ENCODE measurements around the gene PGAM2.

Gene PGAM2

DNA sequence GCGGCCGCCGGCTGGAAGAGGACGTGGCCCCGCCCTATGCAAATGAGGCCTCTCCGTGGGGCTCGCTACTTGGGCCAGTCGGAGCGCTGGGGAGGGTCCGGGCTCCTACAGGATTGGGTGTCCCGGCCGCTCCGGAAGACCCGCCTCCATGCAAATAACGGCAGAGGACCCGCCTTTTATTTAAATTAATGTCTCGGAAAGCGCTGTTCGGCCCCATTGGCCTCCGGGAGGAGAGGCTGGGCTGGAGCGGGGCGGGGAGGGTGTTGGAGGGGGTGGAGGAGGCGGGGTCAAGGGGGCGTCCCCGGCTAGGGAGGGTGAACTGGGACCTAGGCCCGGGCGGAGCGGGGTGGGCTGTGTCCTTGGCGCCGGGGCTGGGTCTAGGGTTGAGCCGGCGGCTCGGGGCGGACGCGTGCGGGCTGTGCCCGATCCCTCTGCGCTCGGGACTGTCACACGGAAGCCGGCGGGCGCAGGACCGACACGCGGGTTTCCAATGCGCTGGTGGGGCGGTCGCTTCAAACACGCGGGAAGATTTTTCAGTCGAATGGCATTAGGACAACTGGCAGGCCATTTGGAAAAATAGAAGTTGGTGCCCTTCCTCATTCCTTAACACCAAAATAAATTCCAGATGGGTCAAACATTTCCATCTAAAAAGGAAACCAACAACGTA is 17.3 kb upstream of the PGAM2 start:
- peak; percentile 99 for DNase-seq

GRCh38 chr7:44081266-44081748 is 15.9 kb upstream of the PGAM2 start:
- DNase-seq = peak; percentile 38

DNA sequence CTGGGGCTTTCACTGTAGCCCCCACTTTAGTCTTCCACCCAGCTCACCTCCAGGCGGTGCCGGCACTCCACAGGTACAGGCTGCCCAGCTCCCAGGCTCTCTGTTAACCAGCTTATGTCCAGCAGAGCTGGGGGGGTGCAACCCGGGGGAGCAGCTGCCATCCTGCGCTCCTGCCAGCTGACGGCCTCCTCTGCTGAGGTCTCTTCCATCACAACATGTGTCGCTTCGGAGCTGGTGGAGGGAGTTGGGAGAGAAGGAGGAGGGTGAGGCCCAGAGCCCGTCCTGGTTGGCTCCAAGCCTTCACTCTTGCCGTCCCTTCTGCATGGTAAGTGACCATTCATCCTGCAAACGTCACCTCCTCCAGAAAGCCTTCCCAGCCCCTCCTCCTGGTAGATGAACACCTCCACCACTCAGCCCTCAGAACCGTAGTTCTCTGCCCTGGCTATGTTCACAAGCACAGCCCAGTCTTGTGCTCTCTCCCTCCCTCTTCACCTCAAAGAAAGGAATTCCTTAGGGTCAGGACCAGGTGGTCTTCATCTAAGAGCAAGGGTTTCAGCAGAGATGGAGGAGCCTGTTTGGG is 15.4 kb upstream of the PGAM2 start:
- DNase-seq = no peak

DNA sequence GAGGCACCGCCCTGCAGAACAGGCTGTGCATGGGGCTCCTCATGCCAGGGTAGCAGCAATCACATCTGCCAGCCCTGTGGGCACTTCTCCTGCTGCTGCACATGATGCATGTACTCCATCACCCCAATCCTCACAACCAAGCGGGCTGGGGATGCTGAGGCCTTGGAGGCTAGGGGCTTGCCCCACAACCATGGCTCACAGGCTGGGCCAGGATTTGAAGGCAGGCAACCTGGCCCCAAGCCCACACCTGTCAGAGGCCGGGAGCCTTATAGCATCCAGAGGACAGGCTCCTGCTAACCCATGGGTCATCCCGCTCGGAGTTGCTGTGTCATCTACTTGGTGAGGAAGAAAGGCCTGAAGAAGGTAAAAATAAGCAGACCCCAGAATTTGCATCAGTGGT is 14.8 kb upstream of the PGAM2 start:
- DNase-seq = no peak

DNA sequence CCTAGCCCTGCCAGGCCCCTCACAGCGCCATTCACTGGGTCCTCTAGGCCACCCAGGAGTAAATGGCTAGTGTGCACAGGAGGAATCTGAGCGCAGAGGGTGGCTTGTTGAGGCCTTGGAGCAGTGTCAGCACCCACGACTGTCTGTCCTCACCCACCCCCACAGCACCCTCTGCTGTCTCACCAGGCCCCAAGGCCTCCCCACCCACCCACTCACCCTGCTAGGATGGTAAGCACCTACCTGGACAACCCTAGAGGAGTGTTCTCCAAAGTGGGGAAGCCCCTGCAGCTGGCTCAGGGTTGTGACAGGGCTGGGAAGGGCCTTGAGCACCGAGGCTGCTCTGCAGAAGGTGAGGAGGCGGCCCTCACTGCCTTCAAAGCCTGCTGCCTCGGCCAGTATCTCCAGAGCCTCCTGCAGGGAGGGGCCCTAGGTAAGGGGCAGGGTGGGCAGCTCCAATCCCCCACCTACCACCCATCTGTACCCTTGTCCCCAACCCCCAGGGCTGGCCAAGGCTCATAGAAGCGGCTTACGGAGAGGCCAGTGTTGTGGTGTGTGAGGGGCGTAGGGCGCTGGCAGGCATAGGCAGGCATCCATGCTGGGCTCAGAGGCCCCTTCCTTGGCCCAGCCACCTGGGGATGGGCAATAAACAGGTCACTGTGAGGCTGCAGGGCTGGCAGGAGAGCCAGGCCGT is 14.1 kb upstream of the PGAM2 start:
- DNase-seq = no peak

DNA sequence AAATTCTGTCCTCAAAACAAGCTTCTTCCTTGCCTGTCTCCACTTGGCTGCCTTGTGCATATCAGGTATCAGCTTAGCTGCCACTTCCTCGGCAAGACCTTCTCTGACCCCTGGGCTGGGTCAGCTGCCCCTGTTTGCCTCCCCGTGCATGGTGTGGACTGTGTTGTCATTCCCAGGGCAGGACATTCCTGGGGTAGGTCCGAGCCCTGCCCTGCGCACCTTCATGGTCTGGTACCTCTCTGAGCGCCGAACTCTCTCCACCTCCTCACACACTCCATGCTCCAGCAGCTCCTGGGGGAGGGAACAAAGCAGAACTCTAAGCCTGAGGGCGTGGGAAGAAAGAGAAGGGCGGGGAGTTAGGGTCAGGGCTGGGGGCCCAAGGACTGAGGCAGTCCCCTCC is 13.2 kb upstream of the PGAM2 start:
- no peak for DNase-seq

- DNase-seq = no peak
Measured at GRCh38 chr7:44077681-44078091, 12.3 kb upstream of the PGAM2 start.

DNA sequence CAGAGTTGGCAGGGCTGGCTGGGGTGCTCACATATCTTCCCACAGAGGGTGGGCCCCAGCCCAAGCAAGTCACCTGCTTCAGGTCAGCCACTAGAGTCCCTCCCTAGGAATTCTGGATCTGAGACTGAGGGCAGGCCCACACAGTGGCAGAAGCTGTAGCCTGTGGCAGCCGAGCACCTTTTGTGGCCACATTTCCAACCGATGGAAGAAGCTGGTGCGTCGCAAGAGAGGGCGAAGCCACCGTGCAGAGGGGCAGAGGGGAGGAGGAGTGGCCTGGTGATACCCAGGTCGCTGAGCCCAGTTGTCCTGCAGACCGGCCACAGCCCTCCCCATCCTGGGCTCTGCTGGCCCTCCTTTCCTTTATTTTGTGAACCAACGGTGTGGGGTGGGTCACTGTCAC is 11.7 kb upstream of the PGAM2 start:
- DNase-seq = no peak

- no peak for DNase-seq
Measured at GRCh38 chr7:44076101-44076895, 10.9 kb upstream of the PGAM2 start.

- no peak for DNase-seq
Measured at GRCh38 chr7:44075296-44076075, 10.1 kb upstream of the PGAM2 start.

DNA sequence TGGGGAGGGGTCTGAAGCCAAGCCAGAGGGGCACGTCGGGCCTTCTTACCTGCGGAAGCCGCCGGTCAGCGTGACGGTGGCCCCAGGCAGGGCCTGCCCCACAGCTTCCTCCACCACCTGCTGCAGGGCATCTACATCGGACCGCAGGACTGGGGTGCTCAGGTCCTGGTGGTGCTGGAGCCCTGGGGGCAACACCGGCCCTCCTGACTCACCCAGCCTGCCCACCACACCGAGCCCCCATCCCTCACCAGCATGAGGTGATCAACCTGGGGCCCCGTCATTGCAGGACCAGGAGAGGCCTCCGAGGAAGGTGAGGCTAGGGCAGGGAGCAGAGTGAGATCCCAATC is 9.0 kb upstream of the PGAM2 start:
- DNase-seq = no peak

DNA sequence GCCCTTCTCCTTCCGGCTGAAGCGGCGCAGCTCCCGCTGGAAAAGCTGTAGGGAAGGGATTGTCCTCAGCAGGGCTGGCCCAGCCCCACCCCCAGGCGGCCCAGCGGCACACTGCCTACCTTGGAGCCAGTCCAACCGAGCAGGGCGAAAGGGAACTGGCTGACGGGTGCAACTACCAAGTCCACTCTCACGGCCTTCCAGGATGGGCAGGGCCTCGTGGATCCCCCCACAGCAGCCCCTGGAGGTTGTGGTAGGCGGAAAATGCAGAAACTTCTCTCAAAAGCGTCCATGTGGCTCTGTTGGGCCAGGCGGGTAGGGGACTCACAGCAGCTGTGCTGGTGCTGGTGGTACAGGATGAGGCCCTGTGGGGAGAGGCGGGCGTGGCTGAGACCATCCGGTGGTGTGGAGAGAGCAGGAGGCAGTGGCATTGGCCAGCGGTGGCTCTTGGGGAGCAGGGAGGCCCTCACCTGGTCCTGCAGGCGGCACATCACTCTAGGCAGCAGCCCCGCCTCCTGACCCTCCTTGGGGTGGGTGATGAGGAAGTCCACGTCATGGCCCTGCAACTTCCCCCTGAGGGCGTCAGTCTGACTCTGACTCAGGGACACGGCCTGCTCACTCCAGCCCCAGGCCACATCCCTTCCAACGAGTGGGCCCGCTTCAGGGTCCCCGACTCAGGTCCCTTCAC is 8.4 kb upstream of the PGAM2 start:
- peak; percentile 54 for DNase-seq

DNA sequence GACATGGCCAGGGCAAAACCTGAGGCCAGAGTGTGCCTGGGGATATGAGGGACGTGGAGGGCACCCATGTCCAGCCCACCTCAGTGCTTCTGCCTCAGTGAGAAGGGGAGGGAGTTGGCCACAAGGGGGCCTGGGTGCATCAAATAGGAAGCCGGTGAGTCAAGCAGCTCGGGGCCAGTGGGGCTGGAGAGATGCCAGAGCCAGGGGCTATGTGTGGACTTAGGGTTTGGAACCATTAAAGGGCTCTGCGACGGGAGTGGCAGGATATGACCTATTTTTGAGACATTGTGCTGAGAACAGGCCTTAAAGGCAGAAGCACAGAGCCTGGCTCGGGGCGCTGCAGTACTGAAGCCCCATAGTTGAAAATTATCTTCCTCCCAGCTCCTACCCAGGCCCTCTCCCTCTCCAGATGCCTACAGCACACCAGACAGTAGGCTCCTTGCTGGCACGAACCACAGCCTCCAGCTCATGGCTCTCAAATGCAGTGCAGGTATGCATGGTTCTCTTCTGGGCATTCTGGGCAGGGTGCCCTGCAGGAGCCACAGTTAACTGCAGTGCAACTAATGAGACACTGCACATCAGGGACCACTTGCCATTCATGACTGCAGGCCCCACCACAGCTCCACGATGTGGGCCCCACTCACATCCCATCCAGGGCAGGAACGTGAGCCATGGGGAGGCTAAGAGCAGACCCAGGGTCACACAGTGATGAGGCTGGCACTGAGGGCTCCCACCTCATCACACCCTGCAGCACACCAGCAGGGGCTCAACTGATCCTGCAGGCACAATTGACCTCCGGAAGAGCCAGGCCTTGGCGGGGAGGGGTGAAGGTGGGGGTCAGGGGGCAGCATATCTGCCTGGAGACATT is 7.2 kb upstream of the PGAM2 start:
- peak; percentile 55 for DNase-seq

GRCh38 chr7:44071726-44072363 is 6.5 kb upstream of the PGAM2 start:
- no peak for DNase-seq

GRCh38 chr7:44068054-44068453 is 2.7 kb upstream of the PGAM2 start:
- no peak for DNase-seq

- no peak for DNase-seq
Measured at GRCh38 chr7:44067064-44067951, 1.9 kb upstream of the PGAM2 start.

- DNase-seq = peak; percentile 45
Measured at GRCh38 chr7:44066494-44067063, 1.2 kb upstream of the PGAM2 start.

DNA sequence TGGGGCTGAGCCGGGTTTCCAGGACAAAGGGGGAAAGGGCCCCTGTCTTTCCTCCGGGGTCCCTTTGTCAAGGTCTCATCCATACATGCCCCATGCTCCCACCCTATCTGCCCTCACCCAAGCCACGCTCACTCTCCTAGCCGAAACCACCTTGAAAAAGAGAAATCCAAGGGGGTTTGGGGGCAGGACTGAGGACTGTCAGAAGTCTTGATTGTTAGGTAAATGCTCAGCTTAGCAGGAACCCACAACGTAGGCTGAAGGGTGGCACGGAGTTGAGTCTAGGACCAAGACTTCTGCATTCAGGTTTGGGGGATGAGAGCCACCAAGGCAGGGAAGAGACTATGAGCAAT is 719 bp upstream of the PGAM2 start:
- DNase-seq = no peak

DNA sequence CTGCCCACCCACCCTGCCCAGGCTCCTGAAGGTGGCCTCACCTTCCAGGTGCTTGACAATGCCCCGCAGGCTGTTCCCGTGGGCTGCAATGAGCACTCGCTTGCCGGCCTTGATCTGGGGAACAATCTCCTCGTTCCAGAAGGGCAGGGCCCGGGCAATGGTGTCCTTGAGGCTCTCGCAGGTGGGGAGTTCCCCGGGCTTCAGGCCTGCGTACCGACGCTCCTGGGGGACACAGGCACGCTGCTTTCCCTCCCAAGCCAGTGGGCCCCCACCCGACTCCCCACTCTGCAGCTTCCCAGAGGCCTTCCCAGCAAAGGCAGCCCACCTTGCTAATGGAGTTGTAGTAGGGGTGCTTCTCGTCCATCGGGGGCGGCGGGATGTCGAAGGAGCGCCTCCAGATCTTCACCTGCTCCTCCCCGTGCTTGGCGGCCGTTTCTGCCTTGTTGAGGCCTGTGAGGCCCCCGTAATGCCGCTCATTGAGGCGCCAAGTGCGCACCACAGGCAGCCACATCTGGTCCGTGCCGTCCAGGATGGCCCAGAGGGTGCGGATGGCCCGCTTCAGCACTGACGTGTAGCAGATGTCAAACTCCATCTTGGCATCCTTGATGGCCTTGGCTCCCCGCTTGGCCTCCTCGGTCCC is 456 bp downstream of the PGAM2 start:
- peak; percentile 34 for DNase-seq

Data from stimulated activated CD4-positive, alpha-beta T cell treated with anti-CD3 and anti-CD28 coated beads, Interleukin-15, amount 100 ng/mL, for 24 hours (primary cell).